ENCODE results near the gene CCDC186.

- TF ChIP-seq ELF4 (IDR thresholded peaks at IDR 0.05) (no peak), NFRKB (IDR thresholded peaks at IDR 0.05) (no peak), BHLHE40 (IDR thresholded peaks at IDR 0.05; ENCODE audit: borderline replicate concordance) (no peak), SUZ12 (IDR thresholded peaks at IDR 0.05) (no peak), L3MBTL2 (conservative IDR thresholded peaks at IDR 0.05) (no peak), HDGF (IDR thresholded peaks at IDR 0.05; ENCODE audit: borderline replicate concordance) (no peak), LEF1 (IDR thresholded peaks at IDR 0.05; ENCODE audit: borderline replicate concordance) (no peak), ARNT (IDR thresholded peaks at IDR 0.05) (no peak), FOXM1 (IDR thresholded peaks at IDR 0.05; ENCODE audit: borderline replicate concordance) (no peak), SP1 (IDR thresholded peaks at IDR 0.05) (no peak), CTBP1 (IDR thresholded peaks at IDR 0.05; ENCODE audit: borderline replicate concordance) (no peak)
Measured at GRCh38 chr10:114157912-114158311, 16.1 kb downstream of the CCDC186 start.
